T-cell (primary cell): ENCODE data around the gene DLG2. TPM values are rescaled to one million over a fixed set of nuclear protein-coding genes. Genes with fewer than 3 reads are reported as not detected.

Experiments used
- ATAC-seq, 4 experiments: fragments of 200-7000 bp in 3 of 4; fragments of 150-1000 bp in 1 of 4; cut with Tn5 transposase; replicated peaks in 1 of 4; 1 replicate in 3 of 4; 2 replicates in 1 of 4; pipeline ENCODE4 v1.10.0; 2021; ENCODE audit warnings: moderate library complexity in 3 of 4, mild to moderate bottlenecking in 2 of 4, moderate number of reproducible peaks in 1 of 4
- CTCF ChIA-PET, 2 donors: fragments of 300-600 bp; sonication (Branson Sonifier 250); formaldehyde crosslinking; loops; one replicate each; lab custom pipeline; 2022; ENCODE audit warnings: antibody characterized with exemption in 2 of 2; lab: Charles Lee
- POLR2A ChIA-PET, 2 donors: fragments of 300-600 bp; sonication (Branson Sonifier 250); formaldehyde crosslinking; loops; one replicate each; lab custom pipeline; 2022; ENCODE audit warnings: antibody characterized with exemption in 2 of 2; lab: Charles Lee
- DNase-seq, 35 experiments: peaks; one replicate each; pipeline versions ENCODE4 v3.0.0 to v3.0.0-alpha.2; 2013 to 2023
- H3K27ac ChIP-seq: one replicate; pipeline ENCODE4 v1.5.1; 2013; ENCODE audit warnings: low read length
- H3K27me3 ChIP-seq, 2 experiments: replicated peaks in 1 of 2; 1 replicate in 1 of 2; 2 replicates in 1 of 2; pipeline versions ENCODE4 v1.6.1 to v1.7.0; 2013; ENCODE audit warnings: low read length in 1 of 2, mixed read lengths in 1 of 2; ENCODE audit not compliant: control insufficient read depth in 2 of 2, insufficient read depth in 2 of 2; ENCODE audit errors: extremely low read depth in 1 of 2
- H3K36me3 ChIP-seq, 2 donors: 1 replicate in 1 of 2; 2 replicates in 1 of 2; pipeline versions ENCODE4 v1.6.1 to v1.7.0; 2013; ENCODE audit warnings: low read length in 1 of 2; ENCODE audit not compliant: control insufficient read depth in 2 of 2, insufficient read depth in 1 of 2; ENCODE audit errors: extremely low read depth in 1 of 2
- H3K4me1 ChIP-seq, 2 experiments: 1 replicate in 1 of 2; 2 replicates in 1 of 2; pipeline versions ENCODE4 v1.6.1 to v1.7.0; 2013; ENCODE audit warnings: low read length in 2 of 2, mixed read lengths in 1 of 2; ENCODE audit not compliant: insufficient read depth in 2 of 2, control insufficient read depth in 1 of 2; ENCODE audit errors: extremely low read depth in 1 of 2
- H3K4me3 ChIP-seq, 2 donors: 1 replicate in 1 of 2; 2 replicates in 1 of 2; pipeline versions ENCODE4 v1.5.1 to v1.7.0; 2013; ENCODE audit warnings: mild to moderate bottlenecking in 2 of 2, low read length in 1 of 2, moderate library complexity in 1 of 2; ENCODE audit not compliant: control insufficient read depth in 1 of 2; ENCODE audit errors: extremely low read depth in 1 of 2
- H3K9me3 ChIP-seq: 2 replicates; pipeline ENCODE4 v1.7.0; 2013
- H3K27ac Mint-ChIP-seq, 2 donors: one replicate each; pipeline ENCODE4 v1.8.0; 2020 to 2021; ENCODE audit warnings: mild to moderate bottlenecking in 2 of 2, mixed read lengths in 2 of 2
- H3K27me3 Mint-ChIP-seq, 2 donors: one replicate each; pipeline ENCODE4 v1.8.0; 2021 to 2022; ENCODE audit warnings: mixed read lengths in 2 of 2
- H3K36me3 Mint-ChIP-seq: one replicate; pipeline ENCODE4 v1.8.0; 2021; ENCODE audit warnings: mixed read lengths
- H3K4me1 Mint-ChIP-seq, 3 donors: one replicate each; pipeline ENCODE4 v1.8.0; 2020 to 2022; ENCODE audit warnings: mixed read lengths in 3 of 3, mild to moderate bottlenecking in 1 of 3
- H3K4me3 Mint-ChIP-seq, 3 donors: one replicate each; pipeline ENCODE4 v1.8.0; 2020 to 2022; ENCODE audit warnings: mild to moderate bottlenecking in 3 of 3, mixed read lengths in 3 of 3, moderate library complexity in 3 of 3
- H3K9me3 Mint-ChIP-seq, 3 donors: one replicate each; pipeline ENCODE4 v1.8.0; 2020 to 2022; ENCODE audit warnings: mixed read lengths in 3 of 3
- WGBS: methylation state at CpG from one replicate; pipeline ENCODE4 v1.1.5; 2013; ENCODE audit warnings: missing lambda C conversion rate; ENCODE audit not compliant: insufficient coverage; 5-methylcytosine and 5-hydroxymethylcytosine counted together
- total RNA-seq, 35 experiments: library from RNA in 6 of 35; stranded (reverse) in 6 of 35; fragments of 120-200 nt in 1 of 35; gene quantifications; one replicate each; pipeline versions ENCODE4 v1.2.1 to v1.2.4 and lab custom pipeline; 2013 to 2026

DLG2 gene
- total RNA-seq, 5 donors from 2014 or later (not counting 1 experiment from before 2014, with no cell fraction given): 2.3 to 4.1 (median 2.9) TPM

GRCh38 chr11:84806354-84806753 lies 820.8 kb downstream of the DLG2 start:
- no peaks in the 10 kb centered on the region for H3K9me3 ChIP-seq
- DNase-seq: no peak
- Mint-ChIP-seq H3K36me3 (no peaks in the 10 kb centered on the region), H3K4me3 (no peak overlapping the region), H3K4me1 (no peaks in the 10 kb centered on the region), H3K9me3 (peaks cover 0 to 36% (median 34%) of the 10 kb centered on the region in 3 donors), H3K27me3 (no peaks in the 10 kb centered on the region), H3K27ac (no peak overlapping the region)
- H3K27ac ChIP-seq: no peak overlapping the region
- ATAC-seq: no peak
- ChIA-PET CTCF (no interaction called here), POLR2A (no interaction called here)
- no peaks in the 10 kb centered on the region for H3K36me3 ChIP-seq
- H3K4me3 ChIP-seq: no peak overlapping the region
- no CpG with 5 or more reads among the region's 2 CpGs for WGBS
- no peaks in the 10 kb centered on the region for H3K4me1 ChIP-seq
- no peaks in the 10 kb centered on the region for H3K27me3 ChIP-seq

- H3K27me3 Mint-ChIP-seq: no peaks in the 10 kb centered on the region
- no peaks in the 10 kb centered on the region for H3K36me3 Mint-ChIP-seq
- no peaks in the 10 kb centered on the region for H3K4me1 Mint-ChIP-seq
- CTCF ChIA-PET: no interaction called here
- Histone ChIP-seq H3K4me1 (no peaks in the 10 kb centered on the region), H3K36me3 (no peaks in the 10 kb centered on the region), H3K4me3 (no peak overlapping the region), H3K27me3 (no peaks in the 10 kb centered on the region), H3K27ac (no peak overlapping the region), H3K9me3 (no peaks in the 10 kb centered on the region)
- H3K9me3 Mint-ChIP-seq: peaks cover 0 to 35% (median 28%) of the 10 kb centered on the region in 3 donors
- DNase-seq (no peak), ATAC-seq (no peak)
- H3K4me3 Mint-ChIP-seq: no peak overlapping the region
- H3K27ac Mint-ChIP-seq: no peak overlapping the region
- POLR2A ChIA-PET: no interaction called here
- 20% methylated on average over 1 of the region's 1 CpG for WGBS
These were observed 823.1 kb downstream of the DLG2 start for GRCh38 chr11:84804041-84804440.

- no peaks in the 10 kb centered on the region for H3K4me1 Mint-ChIP-seq
- POLR2A ChIA-PET: no interaction called here
- no peak overlapping the region for H3K27ac Mint-ChIP-seq
- Histone ChIP-seq H3K4me3 (no peak overlapping the region), H3K27ac (no peak overlapping the region), H3K27me3 (no peaks in the 10 kb centered on the region), H3K36me3 (no peaks in the 10 kb centered on the region), H3K9me3 (no peaks in the 10 kb centered on the region), H3K4me1 (no peaks in the 10 kb centered on the region)
- ATAC-seq (no peak), DNase-seq (no peak)
- H3K27me3 Mint-ChIP-seq: no peaks in the 10 kb centered on the region
- H3K4me3 Mint-ChIP-seq: no peak overlapping the region
- H3K36me3 Mint-ChIP-seq: no peaks in the 10 kb centered on the region
- 90% methylated on average over 5 of the region's 8 CpGs for WGBS
- H3K9me3 Mint-ChIP-seq: peaks cover 10 to 37% (median 21%) of the 10 kb centered on the region in 3 donors
- CTCF ChIA-PET: no interaction called here
These were observed 826.3 kb downstream of the DLG2 start for GRCh38 chr11:84800755-84801346.

GRCh38 chr11:84799112-84799511 lies 828.0 kb downstream of the DLG2 start:
- CTCF ChIA-PET: no interaction called here

GRCh38 chr11:84795698-84796097 lies 831.4 kb downstream of the DLG2 start:
- H3K27me3 ChIP-seq: no peaks in the 10 kb centered on the region
- WGBS: 64% methylated on average over 8 of the region's 8 CpGs
- POLR2A ChIA-PET: no interaction called here

More at GRCh38 chr11:84799112-84799511, 828.0 kb downstream of the DLG2 start:
- H3K27me3 ChIP-seq: no peaks in the 10 kb centered on the region
- Mint-ChIP-seq H3K36me3 (no peaks in the 10 kb centered on the region), H3K27me3 (no peaks in the 10 kb centered on the region), H3K27ac (no peak overlapping the region), H3K4me1 (no peaks in the 10 kb centered on the region), H3K9me3 (peaks cover 10 to 24% (median 18%) of the 10 kb centered on the region in 3 donors), H3K4me3 (no peak overlapping the region)
- no peak overlapping the region for H3K4me3 ChIP-seq
- POLR2A ChIA-PET: no interaction called here
- no peak for DNase-seq
- H3K36me3 ChIP-seq: no peaks in the 10 kb centered on the region
- H3K9me3 ChIP-seq: no peaks in the 10 kb centered on the region
- WGBS: 40% methylated on average over 2 of the region's 3 CpGs
- ATAC-seq: no peak
- no peak overlapping the region for H3K27ac ChIP-seq
- no peaks in the 10 kb centered on the region for H3K4me1 ChIP-seq

GRCh38 chr11:84794663-84795443 lies 832.3 kb downstream of the DLG2 start:
- Mint-ChIP-seq H3K36me3 (no peaks in the 10 kb centered on the region), H3K9me3 (peaks cover 19 to 50% (median 36%) of the 10 kb centered on the region in 3 donors), H3K4me3 (no peak overlapping the region), H3K27me3 (no peaks in the 10 kb centered on the region), H3K27ac (no peak overlapping the region), H3K4me1 (no peaks in the 10 kb centered on the region)
- DNase-seq (no peak), ATAC-seq (no peak)
- 84% methylated on average over 8 of the region's 10 CpGs for WGBS
- Histone ChIP-seq H3K27ac (no peak overlapping the region), H3K4me1 (no peaks in the 10 kb centered on the region), H3K36me3 (no peaks in the 10 kb centered on the region), H3K9me3 (no peaks in the 10 kb centered on the region), H3K4me3 (no peak overlapping the region), H3K27me3 (no peaks in the 10 kb centered on the region)
- POLR2A ChIA-PET: no interaction called here
- CTCF ChIA-PET: interaction anchor here in 1 of 2 donors (0.9 kb wide), 1 partner anchor 14 kb away, joined by 3 read pairs; no protein-coding TSS in a partner anchor

More at GRCh38 chr11:84795698-84796097, 831.4 kb downstream of the DLG2 start:
- ATAC-seq: no peak
- Histone ChIP-seq H3K4me3 (no peak overlapping the region), H3K36me3 (no peaks in the 10 kb centered on the region), H3K27ac (no peak overlapping the region), H3K4me1 (no peaks in the 10 kb centered on the region), H3K9me3 (no peaks in the 10 kb centered on the region)
- Mint-ChIP-seq H3K4me3 (no peak overlapping the region), H3K27ac (no peak overlapping the region), H3K4me1 (no peaks in the 10 kb centered on the region), H3K9me3 (peaks cover 18 to 46% (median 32%) of the 10 kb centered on the region in 3 donors), H3K27me3 (no peaks in the 10 kb centered on the region), H3K36me3 (no peaks in the 10 kb centered on the region)
- CTCF ChIA-PET: interaction anchor here in 1 of 2 donors (0.9 kb wide), 1 partner anchor 15 kb away, joined by 3 read pairs; no protein-coding TSS in a partner anchor
- no peak for DNase-seq
